Esophagus mucosa (tissue), 1 donor: Measurements from ENCODE around the gene NAXD. TPM values are rescaled to one million over a fixed set of nuclear protein-coding genes. Genes with fewer than 3 reads are reported as not detected.
"Not testable (repeated sequence)": the region's sequence is repeated elsewhere in the genome, so short reads cannot be mapped to it uniquely, and the experiment has no call there.

Experiments
- ATAC-seq: fragments of 200-7000 bp; cut with Tn5 transposase; one replicate; pipeline ENCODE4 v1.9.1; 2020
- total RNA-seq: library from RNA; stranded (reverse); gene quantifications from one replicate; pipeline ENCODE4 v1.2.4, GENCODE V29; 2023
- donor health status: DM: yes; HTN: yes; CAD: no.

The NAXD gene
- total RNA-seq, 1 donor from 2014 or later, result 21.4 TPM

DNA sequence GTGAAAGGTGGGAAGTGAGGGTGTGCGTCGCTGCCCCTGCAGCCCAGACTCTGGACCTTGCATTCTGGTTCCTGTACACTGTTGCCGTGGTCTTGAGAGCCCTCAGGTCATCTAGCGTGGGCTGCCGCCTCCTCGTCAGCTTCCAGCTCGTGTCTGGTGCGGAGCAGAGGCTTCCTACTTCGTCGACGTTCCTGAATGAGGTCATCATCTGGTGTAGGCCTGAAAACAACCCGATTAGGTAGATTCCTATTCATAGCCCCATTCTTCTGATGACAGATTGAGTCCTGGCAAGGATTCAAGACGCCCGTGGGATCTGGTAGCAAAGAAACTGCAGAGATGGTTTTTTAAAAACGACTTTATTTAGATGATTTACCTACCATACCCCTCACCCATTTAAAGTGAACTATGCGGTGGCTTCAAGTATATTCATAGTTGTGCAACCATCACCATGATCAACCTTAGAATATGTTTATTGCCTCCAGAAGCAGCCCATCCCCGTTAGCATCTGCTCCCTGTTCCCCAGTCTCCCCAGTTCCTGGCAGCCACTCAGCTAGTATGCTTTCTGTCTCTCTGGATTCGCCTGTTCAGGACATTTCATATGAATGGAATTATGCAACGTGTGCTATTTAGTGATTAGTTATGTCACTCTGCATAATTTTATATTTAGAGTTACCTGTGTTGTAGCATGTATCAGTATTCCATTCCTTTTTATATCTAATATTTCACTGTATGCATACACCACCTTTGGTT is 13.8 kb downstream of the NAXD start:
- no peak for ATAC-seq

- ATAC-seq, result no peak
These were observed 14.4 kb downstream of the NAXD start for GRCh38 chr13:110629735-110630134.

DNA sequence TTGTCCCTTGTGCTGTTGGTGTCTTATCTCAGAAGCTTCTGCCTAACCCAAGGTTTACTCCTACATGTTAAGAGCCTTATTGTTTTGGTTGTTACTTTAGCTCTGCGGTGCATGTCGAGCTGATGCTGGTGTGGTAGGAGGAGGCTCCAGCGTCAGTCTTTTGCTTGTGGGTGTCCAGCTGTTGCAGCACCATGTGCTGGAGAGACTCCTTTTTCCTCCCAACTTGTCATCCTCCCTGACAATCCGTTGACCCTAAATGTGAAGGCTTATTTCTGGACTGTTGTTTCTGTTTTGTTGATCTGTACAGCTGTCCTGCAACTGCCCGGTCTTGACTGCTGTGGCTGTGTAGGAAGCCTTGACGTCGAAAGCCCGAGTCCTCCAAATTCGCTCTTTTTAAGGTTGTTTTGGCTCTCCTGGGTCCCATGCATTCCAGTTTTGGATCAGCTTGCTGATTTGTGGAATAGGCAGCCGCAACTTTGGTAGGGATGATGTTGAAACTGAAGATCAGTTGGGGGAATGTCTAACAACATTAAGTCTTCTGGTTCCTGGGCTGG is 15.3 kb downstream of the NAXD start:
- no peak for ATAC-seq

DNA sequence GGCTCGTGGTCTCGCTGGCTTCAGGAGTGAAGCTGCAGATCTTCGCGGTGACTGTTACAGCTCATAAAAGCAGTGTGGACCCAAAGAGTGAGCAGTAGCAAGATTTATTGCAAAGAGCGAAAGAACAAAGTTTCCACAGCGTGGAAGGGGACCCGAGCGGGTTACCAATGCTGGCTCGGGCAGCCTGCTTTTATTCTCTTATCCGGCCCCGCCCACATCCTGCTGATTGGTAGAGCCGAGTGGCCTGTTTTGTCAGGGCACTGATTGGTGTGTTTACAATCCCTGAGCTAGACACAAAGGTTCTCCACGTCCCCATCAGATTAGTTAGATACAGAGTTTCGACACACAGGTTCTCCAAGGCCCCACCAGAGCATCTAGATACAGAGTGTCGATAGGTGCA is 16.9 kb downstream of the NAXD start:
- not testable (repeated sequence) for ATAC-seq

GRCh38 chr13:110633776-110634175 is 18.4 kb downstream of the NAXD start:
- no peak for ATAC-seq

DNA sequence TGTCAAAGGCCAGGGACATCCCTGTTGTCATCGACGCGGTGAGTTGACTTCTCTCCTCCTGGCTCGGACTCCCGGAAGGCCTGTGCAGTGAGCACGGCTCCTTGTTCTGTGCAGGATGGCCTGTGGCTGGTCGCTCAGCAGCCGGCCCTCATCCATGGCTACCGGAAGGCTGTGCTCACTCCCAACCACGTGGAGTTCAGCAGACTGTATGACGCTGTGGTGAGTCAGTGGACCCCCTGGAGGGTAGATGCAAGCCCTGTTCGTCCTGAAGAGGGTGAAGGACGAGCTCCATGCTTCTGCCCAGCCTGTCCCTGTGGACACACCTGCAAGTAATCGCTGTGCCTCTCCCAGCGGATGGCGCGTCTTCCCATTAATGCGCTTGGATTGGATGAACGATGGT is 19.2 kb downstream of the NAXD start:
- ATAC-seq, result peak; percentile 14

DNA sequence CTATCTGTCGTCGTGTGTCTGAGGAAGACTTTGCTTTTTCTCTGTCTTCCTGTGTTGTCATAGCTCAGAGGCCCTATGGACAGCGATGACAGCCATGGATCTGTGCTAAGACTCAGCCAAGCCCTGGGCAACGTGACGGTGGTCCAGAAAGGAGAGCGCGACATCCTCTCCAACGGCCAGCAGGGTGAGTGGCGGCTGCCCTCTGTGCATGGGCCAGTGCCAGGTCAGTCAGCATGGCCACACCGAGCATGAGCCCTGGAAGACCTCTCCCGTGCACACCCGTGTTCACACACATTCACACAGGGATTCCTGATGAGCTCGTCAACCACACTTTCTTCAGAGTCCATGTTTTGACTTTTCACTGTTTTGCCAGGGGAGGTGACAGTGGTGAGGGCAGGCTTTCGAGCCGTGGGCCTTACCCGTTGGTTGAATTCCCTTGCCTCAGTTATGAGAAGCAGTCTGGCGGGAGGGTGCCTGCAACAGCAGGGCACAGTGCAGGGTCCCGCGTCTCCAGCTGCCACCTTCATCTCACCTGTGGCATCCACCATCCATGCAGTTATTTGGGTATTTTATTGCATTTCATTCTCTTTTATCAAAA is 20.2 kb downstream of the NAXD start:
- ATAC-seq, result no peak

DNA sequence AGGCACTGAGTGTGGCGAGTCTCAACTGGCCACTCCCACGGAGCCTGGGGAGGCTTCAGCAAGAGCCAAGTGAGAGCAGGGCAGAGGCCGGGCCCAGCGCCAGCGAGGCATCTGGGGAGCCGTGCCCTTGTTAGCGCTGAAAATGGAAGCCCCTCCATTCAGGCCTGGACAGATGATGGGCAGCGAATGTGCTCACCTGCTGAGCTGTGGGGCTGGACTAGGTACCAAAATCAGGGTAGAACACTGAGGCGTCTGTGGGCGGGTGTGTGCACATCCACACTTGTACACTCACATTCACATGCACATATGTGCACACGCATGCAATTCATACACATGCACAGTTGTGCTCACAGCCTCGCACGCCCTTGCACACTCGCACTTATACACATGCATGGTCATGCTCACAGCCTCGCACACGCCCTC is 20.7 kb downstream of the NAXD start:
- peak; percentile 5 for ATAC-seq

- peak; percentile 76 for ATAC-seq
These were observed 21.4 kb downstream of the NAXD start for GRCh38 chr13:110636701-110637201.

DNA sequence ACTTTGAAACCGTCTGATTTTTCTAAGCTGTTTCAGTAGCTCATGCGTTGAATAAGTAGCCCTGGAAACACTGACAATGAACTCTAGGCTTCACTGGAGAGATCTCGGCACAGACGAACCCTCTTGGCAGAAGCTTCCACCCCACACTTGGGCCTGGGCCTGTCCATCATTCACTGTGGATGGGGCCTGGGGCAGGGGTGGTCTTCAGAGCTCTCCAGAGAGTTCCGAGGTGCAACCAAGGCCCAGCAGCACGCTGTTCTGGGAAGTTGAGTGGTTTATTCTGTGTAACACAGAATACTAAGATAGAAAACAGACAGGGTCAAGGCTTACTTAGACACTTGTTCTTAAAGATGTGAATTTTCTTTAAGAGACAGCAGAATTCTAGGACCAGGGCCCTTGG is 21.9 kb downstream of the NAXD start:
- no peak for ATAC-seq

GRCh38 chr13:110637747-110638146 is 22.4 kb downstream of the NAXD start:
- ATAC-seq, result no peak

GRCh38 chr13:110638257-110638656 is 22.9 kb downstream of the NAXD start:
- no peak for ATAC-seq

- no peak for ATAC-seq
These were observed 23.8 kb downstream of the NAXD start for GRCh38 chr13:110638814-110639806.

GRCh38 chr13:110639935-110640334 is 24.6 kb downstream of the NAXD start:
- ATAC-seq, result no peak

DNA sequence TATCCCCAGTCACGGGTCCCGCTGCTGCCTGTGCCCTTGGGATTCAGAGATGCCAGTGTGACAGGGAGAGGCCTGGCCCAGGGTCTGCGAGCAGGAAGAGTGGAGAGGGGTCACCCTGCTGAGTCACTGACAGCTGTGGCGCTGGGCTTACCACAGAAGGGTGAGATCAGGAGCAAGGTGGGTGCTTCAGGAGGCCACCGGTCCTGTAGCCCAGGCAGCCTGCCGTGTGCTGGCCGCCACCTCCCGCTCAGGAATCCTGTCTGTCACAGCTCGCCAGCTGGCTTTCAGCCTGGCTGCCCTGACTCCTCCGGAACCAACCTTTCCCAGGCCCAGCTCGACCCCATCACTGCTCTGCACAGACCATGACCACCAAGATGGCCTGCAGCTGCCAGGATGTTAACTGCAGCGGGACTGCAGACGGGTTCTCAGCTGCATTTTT is 25.3 kb downstream of the NAXD start:
- no peak for ATAC-seq

DNA sequence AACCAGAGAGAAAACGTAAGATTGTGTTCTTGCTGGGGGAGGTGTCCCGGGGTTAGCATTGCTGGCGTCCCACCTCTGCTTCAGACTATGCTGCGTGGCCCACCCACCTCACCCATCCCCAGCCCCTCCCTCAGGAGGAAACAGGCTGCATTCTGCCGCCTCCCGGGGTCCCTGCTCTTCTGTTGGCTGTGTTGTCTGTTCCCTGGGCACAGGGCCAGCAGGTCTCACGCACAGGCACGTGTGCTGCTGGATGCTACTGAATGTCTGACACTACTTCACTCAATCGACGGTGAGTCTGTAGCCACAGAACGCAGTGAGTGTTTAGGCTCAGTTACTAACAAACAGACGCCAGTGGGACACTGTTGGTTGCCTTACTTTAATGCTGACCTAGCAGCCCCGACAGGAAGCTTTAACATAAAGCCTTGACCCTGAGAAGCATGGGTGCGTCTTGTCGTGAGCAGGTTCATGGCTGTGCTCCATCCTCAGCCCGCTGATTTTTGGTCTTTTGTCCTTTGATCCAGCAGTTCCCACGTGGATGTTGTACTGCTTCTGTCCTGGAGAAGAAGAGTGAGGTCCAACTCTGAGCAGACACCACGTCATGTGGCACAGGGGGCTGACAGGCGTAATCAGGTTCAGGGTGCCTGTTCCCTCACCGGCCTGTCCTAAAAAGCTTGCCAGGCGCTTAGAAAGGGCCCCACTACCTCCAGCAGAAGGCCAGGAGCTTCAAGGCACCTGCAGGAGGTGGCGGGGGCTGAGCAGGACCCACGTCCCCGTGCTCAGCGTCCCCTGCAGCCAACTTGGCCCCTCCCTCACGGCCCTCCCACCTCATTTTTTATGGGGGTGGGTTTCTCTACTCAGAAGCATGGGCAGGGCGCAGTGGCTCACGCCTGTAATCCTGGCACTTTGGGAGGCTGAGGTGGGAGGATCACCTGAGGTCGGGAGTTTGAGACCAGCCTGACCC is 26.0 kb downstream of the NAXD start:
- no peak for ATAC-seq

GRCh38 chr13:110642291-110642981 is 27.1 kb downstream of the NAXD start:
- no peak for ATAC-seq

GRCh38 chr13:110643324-110643723 is 28.0 kb downstream of the NAXD start:
- no peak for ATAC-seq

DNA sequence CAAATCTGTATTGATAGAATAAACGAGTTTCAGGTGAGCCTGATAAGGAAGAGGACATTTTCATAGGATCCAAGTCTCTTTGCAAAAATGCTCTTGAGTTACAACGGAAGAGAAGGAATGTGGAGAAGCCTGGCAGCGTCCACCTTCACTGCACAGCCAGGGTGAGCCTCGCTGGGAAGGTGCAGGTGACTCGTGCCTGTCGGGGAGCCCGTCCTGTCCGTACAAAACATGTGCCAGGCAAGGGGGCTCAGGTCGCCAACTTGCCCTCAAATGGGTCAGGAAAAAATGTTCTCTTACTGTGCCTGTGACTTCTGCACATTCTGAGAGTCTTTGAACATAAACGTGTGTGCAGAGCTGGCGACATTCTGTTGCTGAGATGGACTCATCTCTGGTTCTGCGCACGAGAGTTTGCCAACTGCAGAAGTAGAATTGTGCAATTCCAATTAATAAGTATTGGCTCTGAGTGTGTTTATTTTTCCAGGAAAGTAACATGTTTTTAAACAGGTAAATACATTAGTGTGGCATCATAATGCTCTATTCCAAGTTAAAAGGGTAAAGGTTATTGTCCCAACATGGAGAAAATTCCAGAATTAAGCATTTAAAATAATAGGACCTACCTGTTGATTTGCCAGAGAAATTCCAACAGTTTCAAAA is 28.6 kb downstream of the NAXD start:
- no peak for ATAC-seq

GRCh38 chr13:110644892-110645521 is 29.7 kb downstream of the NAXD start:
- ATAC-seq, result peak; percentile 75
